Measurements from ENCODE around the gene ARNT2.

GRCh38 chr15:80639168-80639555, 235.0 kb downstream of the ARNT2 start:
- no peak for TF ChIP-seq POLR2A (IDR thresholded peaks at IDR 0.05; ENCODE audit: low read length)
- TF ChIP-seq GATA1 (IDR thresholded peaks at IDR 0.05; ENCODE audit: low read depth, low read length) = no peak
